ENCODE measurements around the gene ABCB11. TPM values are rescaled to one million over a fixed set of nuclear protein-coding genes. Genes with fewer than 3 reads are reported as not detected.
"Not testable (repeated sequence)": the region's sequence is repeated elsewhere in the genome, so short reads cannot be mapped to it uniquely, and the experiment has no call there.

Gene ABCB11
- total and polyA plus RNA-seq, 2 experiments from 2014 or later = 0.06 to 0.12 TPM

GRCh38 chr2:168890006-168890782 lies 140.9 kb downstream of the ABCB11 start, which contains the start of gene SPC25:
TSS of gene SPC25 (minus strand) at chr2:168890430. CDS start at chr2:168889519, 911 bp downstream.
- Histone ChIP-seq H3K36me3 (no peaks in the 10 kb centered on the region), H3K4me3 (peak within 1 kb of the TSS; percentile 47), H3K9me3 (ENCODE audit: low read depth) (no peaks in the 10 kb centered on the region), H3K27ac (no peak within 1 kb of the TSS), H3K27me3 (no peaks in the 10 kb centered on the region), H3K4me1 (ENCODE audit: low read depth) (no peaks in the 10 kb centered on the region)
- TF ChIP-seq CTCF (IDR thresholded peaks at IDR 0.05; ENCODE audit: low read depth, low read length) = no peak
- DNase-seq (ENCODE audit: low read depth in 1 of 2, low spot score in 1 of 2) = peak; percentile 91 to 94

- no peaks in the 10 kb centered on the region for H3K9me3 ChIP-seq (ENCODE audit: low read depth)
- no peak for DNase-seq (ENCODE audit: low read depth in 1 of 2, low spot score in 1 of 2)
These were observed 141.5 kb downstream of the ABCB11 start for GRCh38 chr2:168889635-168890005.

GRCh38 chr2:168884975-168885374 lies 146.1 kb downstream of the ABCB11 start:
- Histone ChIP-seq H3K27me3 (no peaks in the 10 kb centered on the region), H3K4me3 (no peak overlapping the region), H3K4me1 (ENCODE audit: low read depth) (no peaks in the 10 kb centered on the region), H3K9me3 (ENCODE audit: low read depth) (no peaks in the 10 kb centered on the region), H3K27ac (no peak overlapping the region), H3K36me3 (no peaks in the 10 kb centered on the region)
- no peak for TF ChIP-seq CTCF (IDR thresholded peaks at IDR 0.05; ENCODE audit: low read depth, low read length)
- no peak for DNase-seq (ENCODE audit: low read depth in 1 of 2, low spot score in 1 of 2)

More at GRCh38 chr2:168889635-168890005, 141.5 kb downstream of the ABCB11 start:
- H3K27me3 ChIP-seq = no peaks in the 10 kb centered on the region
- TF ChIP-seq CTCF (IDR thresholded peaks at IDR 0.05; ENCODE audit: low read depth, low read length) = no peak
- no peak overlapping the region for H3K27ac ChIP-seq
- no peaks in the 10 kb centered on the region for H3K4me1 ChIP-seq (ENCODE audit: low read depth)
- H3K36me3 ChIP-seq = no peaks in the 10 kb centered on the region
- H3K4me3 ChIP-seq = peak overlapping the region; percentile 47

- not testable (repeated sequence) for H3K27me3 ChIP-seq; DNase-seq (ENCODE audit: low read depth in 1 of 2, low spot score in 1 of 2); H3K4me3 ChIP-seq; H3K36me3 ChIP-seq; H3K27ac ChIP-seq; H3K4me1 ChIP-seq (ENCODE audit: low read depth); H3K9me3 ChIP-seq (ENCODE audit: low read depth)
These were observed 149.0 kb downstream of the ABCB11 start for GRCh38 chr2:168882163-168882562.

GRCh38 chr2:168874368-168875054 lies 156.6 kb downstream of the ABCB11 start:
- DNase-seq (ENCODE audit: low read depth in 1 of 2, low spot score in 1 of 2) = no peak
- Histone ChIP-seq H3K36me3 (peaks cover 4% of the 10 kb centered on the region), H3K27ac (no peak overlapping the region), H3K27me3 (no peaks in the 10 kb centered on the region), H3K9me3 (ENCODE audit: low read depth) (no peaks in the 10 kb centered on the region), H3K4me1 (ENCODE audit: low read depth) (no peaks in the 10 kb centered on the region), H3K4me3 (no peak overlapping the region)
- TF ChIP-seq CTCF (IDR thresholded peaks at IDR 0.05; ENCODE audit: low read depth, low read length) = no peak

GRCh38 chr2:168870824-168871223 lies 160.3 kb downstream of the ABCB11 start:
- not testable (repeated sequence) for H3K36me3 ChIP-seq; DNase-seq (ENCODE audit: low read depth in 1 of 2, low spot score in 1 of 2); H3K27ac ChIP-seq; H3K4me1 ChIP-seq (ENCODE audit: low read depth); H3K27me3 ChIP-seq; H3K9me3 ChIP-seq (ENCODE audit: low read depth); H3K4me3 ChIP-seq

Other genes with a start within 250 kb of the ABCB11 start
- gene NOSTRIN, start 228.7 kb downstream of the ABCB11 start, total RNA-seq = 0.49 and 0.92 TPM in 2 replicates
- gene NOSTRIN, start 228.7 kb downstream of the ABCB11 start, polyA plus RNA-seq = 2.9 and 3.6 TPM in 2 replicates
- 3.3 and 10.1 TPM in 2 replicates for gene SPC25, start 140.9 kb downstream of the ABCB11 start, total RNA-seq
- 12.0 and 33.6 TPM in 2 replicates for gene SPC25, start 140.9 kb downstream of the ABCB11 start, polyA plus RNA-seq
- not detected in 2 replicates for gene G6PC2, start 130.0 kb downstream of the ABCB11 start, total RNA-seq
- not detected in 2 replicates for gene G6PC2, start 130.0 kb downstream of the ABCB11 start, polyA plus RNA-seq
- not detected in 2 replicates for gene DHRS9, start 38.2 kb upstream of the ABCB11 start, total RNA-seq
- 0.57 and 1.4 TPM in 2 replicates for gene DHRS9, start 38.2 kb upstream of the ABCB11 start, polyA plus RNA-seq